Colonic mucosa (tissue), 4 donors: ENCODE results near the gene S1PR5. TPM values are rescaled to one million over a fixed set of nuclear protein-coding genes. Genes with fewer than 3 reads are reported as not detected.
A peak's percentile ranks its signal among the peaks of the same experiment; 100 is the strongest.
"Not testable (repeated sequence)": the region's sequence is repeated elsewhere in the genome, so short reads cannot be mapped to it uniquely, and the experiment has no call there.

Experiments used
- DNase-seq: peaks from one replicate; pipeline ENCODE4 v3.0.0-alpha.2; 2020
- H3K27ac ChIP-seq: fragments of 200-600 bp; one replicate; pipeline ENCODE4 v1.8.0; 2021
- H3K27me3 ChIP-seq: fragments of 200-600 bp; one replicate; pipeline ENCODE4 v1.8.0; 2021
- H3K36me3 ChIP-seq: fragments of 200-600 bp; one replicate; pipeline ENCODE4 v1.8.0; 2021
- H3K4me1 ChIP-seq: fragments of 200-600 bp; one replicate; pipeline ENCODE4 v1.8.0; 2021; ENCODE audit warnings: mild to moderate bottlenecking
- H3K4me3 ChIP-seq: fragments of 200-600 bp; one replicate; pipeline ENCODE4 v1.8.0; 2021
- H3K9ac ChIP-seq, 2 donors: one replicate each; pipeline ENCODE4 v1.7.0; 2013; ENCODE audit warnings: control low read depth in 2 of 2, low read depth in 2 of 2, low read length in 2 of 2
- H3K9me3 ChIP-seq: fragments of 200-600 bp; one replicate; pipeline ENCODE4 v1.8.0; 2021
- CTCF ChIP-seq: fragments of 200-600 bp; IDR thresholded peaks from one replicate; pipeline ENCODE4 v1.8.0; 2022; ENCODE audit warnings: antibody characterized with exemption, mild to moderate bottlenecking
- intact Hi-C: fragments of 100-400 bp; cut with DNase I; formaldehyde crosslinking; loops from one replicate; pipeline ENCODE4 v1.14.1; 2022
- total RNA-seq, 2 donors: library from RNA; stranded (reverse); fragmentation: NEBNext Ultra II Directional in 1 of 2; extraction: Animal tissue kit (Norgen Biotek cat#: 25700) in 1 of 2; gene quantifications; one replicate each; pipeline ENCODE4 v1.2.1, GENCODE V29; 2021
- donor health status: healthy.
- donor health status: DM: no; HTN: no; CAD: no.
- donor health status: DM: no; HTN: no; CAD: no.

S1PR5 gene
- total RNA-seq, 2 donors from 2014 or later, result not detected

- DNase-seq, result peak; percentile 94
- Histone ChIP-seq H3K27me3 (no peaks in the 10 kb centered on the region), H3K4me3 (peak within 1 kb of the TSS; percentile 99), H3K27ac (peak within 1 kb of the TSS; percentile 89), H3K9ac (peak within 1 kb of the TSS; percentile 86 to 93), H3K9me3 (no peaks in the 10 kb centered on the region), H3K4me1 (peaks cover 8% of the 10 kb centered on the region), H3K36me3 (peaks cover 6% of the 10 kb centered on the region)
- no peak for TF ChIP-seq CTCF
- intact Hi-C loops, result no loop called here
Measured at GRCh38 chr19:10543420-10544241, 26.4 kb upstream of the S1PR5 start, which contains the start of gene ATG4D. TSS of gene ATG4D (plus strand) at chr19:10543904. CDS start at chr19:10544091, 187 bp downstream.

DNA sequence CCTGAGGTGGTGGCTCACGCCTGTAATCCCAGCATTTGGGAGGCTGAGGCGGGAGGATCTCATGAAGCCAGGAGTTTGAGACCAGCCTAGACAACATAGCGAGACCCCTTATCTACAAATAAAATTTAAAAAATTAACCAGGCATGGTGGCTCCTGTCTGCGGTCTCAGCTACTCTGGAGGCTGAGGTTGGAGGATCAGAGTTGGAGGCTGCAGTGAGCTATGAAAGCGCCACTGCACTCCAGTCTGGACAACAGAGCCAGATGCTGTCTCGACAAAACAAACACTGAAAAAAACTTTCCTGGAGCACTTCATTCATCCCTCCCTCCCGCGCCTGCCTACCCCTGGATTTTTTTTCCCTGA lies 25.8 kb upstream of the S1PR5 start:
- Histone ChIP-seq H3K9ac (no peak overlapping the region), H3K27ac (peak overlapping the region; percentile 89), H3K9me3 (no peaks in the 10 kb centered on the region), H3K27me3 (no peaks in the 10 kb centered on the region), H3K36me3 (peaks cover 6% of the 10 kb centered on the region), H3K4me1 (peaks cover 8% of the 10 kb centered on the region), H3K4me3 (peak overlapping the region; percentile 99)
- intact Hi-C loops, result no loop called here
- DNase-seq, result no peak
- no peak for TF ChIP-seq CTCF

- DNase-seq, H3K9ac ChIP-seq, intact Hi-C loops: not testable (repeated sequence)
Measured at GRCh38 chr19:10539016-10539415, 21.8 kb upstream of the S1PR5 start.

GRCh38 chr19:10538204-10538983 lies 21.1 kb upstream of the S1PR5 start:
- intact Hi-C loops, result no loop called here
- H3K27me3 ChIP-seq, result no peaks in the 10 kb centered on the region
- H3K27ac ChIP-seq, result no peak overlapping the region
- no peak for DNase-seq
- H3K4me1 ChIP-seq, result peaks cover 4% of the 10 kb centered on the region
- H3K9me3 ChIP-seq, result no peaks in the 10 kb centered on the region
- H3K9ac ChIP-seq, result no peak overlapping the region
- H3K36me3 ChIP-seq, result no peaks in the 10 kb centered on the region
- no peak overlapping the region for H3K4me3 ChIP-seq
- no peak for TF ChIP-seq CTCF

More at GRCh38 chr19:10539016-10539415, 21.8 kb upstream of the S1PR5 start:
- not testable (repeated sequence) for H3K27me3 ChIP-seq, H3K36me3 ChIP-seq, H3K27ac ChIP-seq, H3K4me3 ChIP-seq, H3K9me3 ChIP-seq, H3K4me1 ChIP-seq

- H3K9me3 ChIP-seq, result no peaks in the 10 kb centered on the region
- no peak for TF ChIP-seq CTCF
- no peaks in the 10 kb centered on the region for H3K27me3 ChIP-seq
- no peak overlapping the region for H3K27ac ChIP-seq
- intact Hi-C loops, result no loop called here
- DNase-seq, result no peak
- no peak overlapping the region for H3K9ac ChIP-seq
- H3K4me1 ChIP-seq, result no peaks in the 10 kb centered on the region
- no peak overlapping the region for H3K4me3 ChIP-seq
- H3K36me3 ChIP-seq, result no peaks in the 10 kb centered on the region
Measured at GRCh38 chr19:10537668-10538067, 20.4 kb upstream of the S1PR5 start.
